SK-N-SH (cell line): ENCODE measurements around the gene CANT1. TPM values are rescaled to one million over a fixed set of nuclear protein-coding genes. Genes with fewer than 3 reads are reported as not detected.

Experiments used
- CTCF ChIA-PET: fragments of 300-600, 350-600 bp; formaldehyde crosslinking; extraction: SDS; loops from one replicate; lab custom pipeline; 2021; lab: Yijun Ruan, JAX
- POLR2A ChIA-PET: fragments of 350-600 bp; sonication (Branson Sonifier 250); formaldehyde crosslinking; extraction: SDS; loops from one replicate; lab custom pipeline; 2020; ENCODE audit warnings: antibody characterized with exemption, inconsistent platforms; lab: Yijun Ruan, JAX
- DNase-seq: peaks from one replicate; pipeline ENCODE4 v3.0.0; 2012
- H2AFZ ChIP-seq: fragments of 200-600 bp; sonication (generic); 2 replicates; pipeline ENCODE4 v1.8.1; 2016; ENCODE audit warnings: antibody characterized with exemption, mild to moderate bottlenecking, low read depth
- H3F3A ChIP-seq: fragments of 200-600 bp; sonication (generic); replicated peaks from 2 replicates; pipeline ENCODE3; 2016; ENCODE audit warnings: antibody characterized with exemption, mild to moderate bottlenecking; ENCODE audit not compliant: insufficient read depth
- H3K27ac ChIP-seq, 2 experiments: fragments of 200-500 bp in 1 of 2; fragments of 200-600 bp in 1 of 2; sonication (Bioruptor generic) in 1 of 2; sonication (generic), shearing (Covaris generic) in 1 of 2; 2 replicates each; pipeline versions ENCODE4 v1.5.1 to v1.6.1; 2014 to 2016; ENCODE audit warnings: low read depth in 2 of 2, inconsistent platforms in 1 of 2, low read length in 1 of 2, mild to moderate bottlenecking in 1 of 2, mixed read lengths in 1 of 2
- H3K27me3 ChIP-seq: fragments of 200-600 bp; sonication (generic), shearing (Covaris generic); 2 replicates; pipeline ENCODE4 v1.6.1; 2016; ENCODE audit warnings: mixed run types; ENCODE audit not compliant: insufficient read depth
- H3K36me3 ChIP-seq, 2 experiments: fragments of 200-500 bp in 1 of 2; fragments of 200-600 bp in 1 of 2; sonication (Bioruptor generic) in 1 of 2; sonication (generic) in 1 of 2; replicated peaks in 1 of 2; 2 replicates each; pipeline versions ENCODE3 to v1.5.1; 2014 to 2016; ENCODE audit warnings: low read length in 1 of 2, mild to moderate bottlenecking in 1 of 2; ENCODE audit not compliant: insufficient read depth in 2 of 2, control insufficient read depth in 1 of 2
- H3K4me1 ChIP-seq, 2 experiments: fragments of 200-500 bp in 1 of 2; fragments of 200-600 bp in 1 of 2; sonication (Bioruptor generic) in 1 of 2; sonication (generic), shearing (Covaris generic) in 1 of 2; 2 replicates each; pipeline versions ENCODE4 v1.5.1 to v1.6.1; 2014 to 2016; ENCODE audit warnings: low read depth in 1 of 2, low read length in 1 of 2, mixed run types in 1 of 2; ENCODE audit not compliant: insufficient read depth in 2 of 2, control insufficient read depth in 1 of 2
- H3K4me2 ChIP-seq: fragments of 200-600 bp; sonication (generic), shearing (Covaris generic); 2 replicates; pipeline ENCODE4 v1.6.1; 2017; ENCODE audit warnings: mixed run types
- H3K4me3 ChIP-seq, 2 experiments: fragments of 200-500 bp in 1 of 2; fragments of 200-600 bp in 1 of 2; sonication (Bioruptor generic) in 1 of 2; sonication (generic), shearing (Covaris generic) in 1 of 2; 2 replicates each; pipeline versions ENCODE4 v1.5.1 to v1.8.1; 2014 to 2016; ENCODE audit warnings: low read depth in 2 of 2, inconsistent platforms in 1 of 2, low read length in 1 of 2, mild to moderate bottlenecking in 1 of 2, mixed read lengths in 1 of 2, moderate library complexity in 1 of 2
- H3K79me2 ChIP-seq: fragments of 200-600 bp; sonication (generic); 2 replicates; pipeline ENCODE4 v1.8.1; 2017; ENCODE audit warnings: mild to moderate bottlenecking; ENCODE audit not compliant: insufficient read depth
- H3K9ac ChIP-seq: fragments of 200-600 bp; sonication (generic); 2 replicates; pipeline ENCODE4 v1.6.1; 2017; ENCODE audit warnings: mixed run types
- H3K9me2 ChIP-seq: fragments of 200-600 bp; sonication (generic); 2 replicates; pipeline ENCODE4 v1.6.1; 2017; ENCODE audit warnings: mixed run types
- H3K9me3 ChIP-seq: fragments of 200-600 bp; sonication (generic); 2 replicates; pipeline ENCODE4 v1.6.1; 2017; ENCODE audit warnings: mixed run types, mild to moderate bottlenecking, moderate library complexity
- H4K20me1 ChIP-seq: fragments of 200-600 bp; sonication (generic); 2 replicates; pipeline ENCODE4 v1.6.1; 2017; ENCODE audit warnings: mild to moderate bottlenecking, mixed run types; ENCODE audit not compliant: insufficient read depth
- CHD2 ChIP-seq: fragments of 150-350 bp; IDR thresholded peaks from 2 replicates; pipeline ENCODE4 v1.6.1; 2018; ENCODE audit warnings: low read length; ENCODE audit not compliant: partially characterized antibody
- CTCF ChIP-seq: fragments of 200-600 bp; sonication (generic); IDR thresholded peaks from 2 replicates; pipeline ENCODE4 v1.6.1; 2017; ENCODE audit warnings: antibody characterized with exemption, mild to moderate bottlenecking, moderate library complexity
- EZH2phosphoT487 ChIP-seq: fragments of 200-600 bp; sonication (generic); IDR thresholded peaks from 2 replicates; pipeline ENCODE4 v1.6.1; 2017; ENCODE audit warnings: low read depth, mixed run types, mild to moderate bottlenecking, antibody characterized with exemption, moderate library complexity, borderline replicate concordance
- GABPA ChIP-seq: IDR thresholded peaks from 2 replicates; pipeline ENCODE4 v1.4.0; 2012; ENCODE audit warnings: low read depth, mild to moderate bottlenecking
- GATA2 ChIP-seq: sonication (generic); formaldehyde crosslinking; IDR thresholded peaks from 2 replicates; pipeline ENCODE4 v1.5.0; 2020; ENCODE audit warnings: mild to moderate bottlenecking, missing genetic modification reagents
- JUND ChIP-seq: IDR thresholded peaks from 2 replicates; pipeline ENCODE4 v1.4.0; 2012
- MAX ChIP-seq: IDR thresholded peaks from 2 replicates; pipeline ENCODE4 v1.4.0; 2012; ENCODE audit warnings: low read depth
- MXI1 ChIP-seq: IDR thresholded peaks from 2 replicates; pipeline ENCODE4 v1.6.1; 2012; ENCODE audit warnings: mild to moderate bottlenecking, low read depth, low read length, improper control_type of control experiment
- NRF1 ChIP-seq: IDR thresholded peaks from 2 replicates; pipeline ENCODE4 v1.6.1; 2012; ENCODE audit warnings: low read depth, mild to moderate bottlenecking, low read length
- RCOR1 ChIP-seq: fragments of 150-350 bp; IDR thresholded peaks from 2 replicates; pipeline ENCODE4 v1.6.1; 2017; ENCODE audit warnings: antibody characterized with exemption, low read length
- SMC3 ChIP-seq: IDR thresholded peaks from 2 replicates; pipeline ENCODE4 v1.6.1; 2012; ENCODE audit warnings: low read depth, low read length, improper control_type of control experiment
- TAF1 ChIP-seq: IDR thresholded peaks from 2 replicates; pipeline ENCODE4 v1.6.1; 2012; ENCODE audit warnings: low read depth, mild to moderate bottlenecking, low read length, moderate library complexity, borderline replicate concordance
- TEAD4 ChIP-seq: IDR thresholded peaks from 2 replicates; pipeline ENCODE4 v1.4.0; 2012; ENCODE audit warnings: mild to moderate bottlenecking, borderline replicate concordance; ENCODE audit not compliant: insufficient read depth
- USF2 ChIP-seq: fragments of 150-350 bp; IDR thresholded peaks from 2 replicates; pipeline ENCODE4 v1.6.1; 2017; ENCODE audit warnings: antibody characterized with exemption, low read length, low read depth, borderline replicate concordance
- ZBTB33 ChIP-seq: IDR thresholded peaks from 2 replicates; pipeline ENCODE4 v1.4.0; 2012; ENCODE audit warnings: low read depth, borderline replicate concordance
- WGBS: methylation state at CpG from one replicate; pipeline ENCODE4 v1.1.6; 2017; ENCODE audit warnings: low lambda C conversion rate; 5-methylcytosine and 5-hydroxymethylcytosine counted together
- polyA plus RNA-seq, 3 experiments: library from polyadenylated mRNA; depleted of rRNA; stranded (reverse); fragments of >200 nt; gene quantifications; 2 replicates each; pipeline ENCODE4 v1.2.3, GENCODE V29; 2012

The CANT1 gene
- polyA plus RNA-seq, 1 of the 3 experiments (the other 2 are of a cell fraction): 87.4 TPM

GRCh38 chr17:78997881-78998280 is 11.7 kb downstream of the CANT1 start:
- H4K20me1 ChIP-seq: peaks cover 68% of the 10 kb centered on the region
- no peak overlapping the region for H3K4me3 ChIP-seq

More at GRCh38 chr17:78997881-78998280, 11.7 kb downstream of the CANT1 start:
- H3K4me2 ChIP-seq: no peak overlapping the region
- DNase-seq: no peak
- TF ChIP-seq JUND (no peak), NRF1 (no peak), SMC3 (no peak), TAF1 (no peak), CHD2 (no peak), MAX (no peak), ZBTB33 (no peak), CTCF (no peak), EZH2phosphoT487 (no peak), GABPA (no peak), RCOR1 (no peak), USF2 (no peak), MXI1 (no peak), GATA2 (no peak), TEAD4 (no peak)
- peaks cover 5% of the 10 kb centered on the region for H3F3A ChIP-seq
- peaks cover 67% of the 10 kb centered on the region for H3K79me2 ChIP-seq
- H2AFZ ChIP-seq: no peak overlapping the region
- H3K9ac ChIP-seq: no peak overlapping the region
- H3K27me3 ChIP-seq: no peaks in the 10 kb centered on the region
- H3K36me3 ChIP-seq: peaks cover 33 to 63% of the 10 kb centered on the region in 2 experiments
- peak overlapping the region in 1 of 2 experiments; percentile 86; a peak in 2 of 4 replicates for H3K27ac ChIP-seq
- CTCF ChIA-PET: interaction anchor here (1.0 to 11.1 kb wide), 10 partner anchors 18 to 395 kb away, joined by 3 to 133 read pairs (median 6); partner anchors contain the start of gene LGALS3BP
- 91% methylated on average over 6 of the region's 6 CpGs for WGBS
- H3K9me3 ChIP-seq: no peaks in the 10 kb centered on the region
- H3K9me2 ChIP-seq: no peaks in the 10 kb centered on the region
- POLR2A ChIA-PET: interaction anchor here (0.9 to 1.6 kb wide), 3 partner anchors 12 to 115 kb away, joined by 3 to 6 read pairs (median 3); partner anchors contain the start of gene CANT1
- H3K4me1 ChIP-seq: peaks cover 0 to 31% of the 10 kb centered on the region in 2 experiments; a peak in 1 of 4 replicates
